ENCODE data around the gene BMF. TPM values are rescaled to one million over a fixed set of nuclear protein-coding genes. Genes with fewer than 3 reads are reported as not detected.

BMF gene
- total RNA-seq, 1 experiment from 2014 or later, result 11.5 TPM

DNA sequence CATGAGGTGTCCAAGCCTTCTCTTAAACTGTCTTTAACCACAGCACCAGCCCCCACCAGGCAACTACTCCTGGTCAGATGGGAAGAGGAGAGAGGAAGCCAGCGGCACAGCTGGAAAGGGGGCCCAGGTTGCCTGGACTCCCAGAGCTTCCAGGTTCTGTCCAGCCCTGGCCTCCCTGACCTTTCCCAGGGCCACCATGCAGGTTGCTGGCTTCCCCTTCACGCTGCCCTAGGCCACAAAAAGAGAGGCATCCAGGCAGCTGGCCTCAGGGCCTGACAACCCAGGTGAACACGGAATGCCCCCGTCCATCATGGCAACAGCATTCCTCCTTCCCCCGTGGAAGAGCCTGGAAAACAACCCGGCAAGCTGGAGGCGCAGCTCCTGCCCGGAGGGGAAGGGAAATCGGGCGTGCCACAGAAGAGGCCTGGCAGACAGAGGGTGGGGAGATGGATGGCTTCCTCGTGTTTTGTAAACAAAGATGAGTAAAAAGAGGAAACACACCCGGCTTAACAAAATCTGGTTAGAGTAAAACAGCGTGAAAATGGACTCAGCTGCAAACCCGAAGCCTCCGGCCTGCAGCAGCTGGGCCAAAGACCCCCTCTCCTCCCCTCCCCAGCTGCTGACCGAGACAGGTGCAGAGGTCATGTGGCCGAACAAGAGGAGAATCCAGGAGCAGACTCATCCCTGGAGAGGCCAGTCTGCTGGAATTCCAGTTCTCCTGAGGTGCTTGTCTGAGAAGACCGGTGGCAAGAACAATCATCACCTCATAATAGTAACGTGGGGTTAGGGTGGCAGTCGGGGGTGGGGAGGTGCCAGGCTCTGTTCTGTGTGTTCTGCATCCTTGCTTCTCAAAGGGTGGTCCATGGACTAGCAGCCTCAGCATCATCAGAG, 15.5 kb downstream of the BMF start:
- H3K27ac Mint-ChIP-seq (ENCODE audit: unreplicated experiment), result no peak overlapping the region
- no peaks in the 10 kb centered on the region for H3K27me3 Mint-ChIP-seq (ENCODE audit: unreplicated experiment)
- CTCF ChIA-PET, result no interaction called here
- H3K9me3 Mint-ChIP-seq (ENCODE audit: low read depth, unreplicated experiment), result no peaks in the 10 kb centered on the region
- TF ChIP-seq, protein P1, sequence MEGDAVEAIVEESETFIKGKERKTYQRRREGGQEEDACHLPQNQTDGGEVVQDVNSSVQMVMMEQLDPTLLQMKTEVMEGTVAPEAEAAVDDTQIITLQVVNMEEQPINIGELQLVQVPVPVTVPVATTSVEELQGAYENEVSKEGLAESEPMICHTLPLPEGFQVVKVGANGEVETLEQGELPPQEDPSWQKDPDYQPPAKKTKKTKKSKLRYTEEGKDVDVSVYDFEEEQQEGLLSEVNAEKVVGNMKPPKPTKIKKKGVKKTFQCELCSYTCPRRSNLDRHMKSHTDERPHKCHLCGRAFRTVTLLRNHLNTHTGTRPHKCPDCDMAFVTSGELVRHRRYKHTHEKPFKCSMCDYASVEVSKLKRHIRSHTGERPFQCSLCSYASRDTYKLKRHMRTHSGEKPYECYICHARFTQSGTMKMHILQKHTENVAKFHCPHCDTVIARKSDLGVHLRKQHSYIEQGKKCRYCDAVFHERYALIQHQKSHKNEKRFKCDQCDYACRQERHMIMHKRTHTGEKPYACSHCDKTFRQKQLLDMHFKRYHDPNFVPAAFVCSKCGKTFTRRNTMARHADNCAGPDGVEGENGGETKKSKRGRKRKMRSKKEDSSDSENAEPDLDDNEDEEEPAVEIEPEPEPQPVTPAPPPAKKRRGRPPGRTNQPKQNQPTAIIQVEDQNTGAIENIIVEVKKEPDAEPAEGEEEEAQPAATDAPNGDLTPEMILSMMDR (IDR thresholded peaks at IDR 0.05; ENCODE audit: unreplicated experiment), result no peak
- DNase-seq, result no peak
- no TSS peak for BruUV-seq (replicated peaks)
- intact Hi-C loops (cut with micrococcal nuclease; ENCODE audit: unreplicated experiment), result no loop called here
- no peaks in the 10 kb centered on the region for H3K36me3 Mint-ChIP-seq (ENCODE audit: insufficient read depth, unreplicated experiment)
- H3K4me3 Mint-ChIP-seq (ENCODE audit: low read depth, unreplicated experiment), result no peak overlapping the region
- no peaks in the 10 kb centered on the region for H3K4me1 Mint-ChIP-seq (ENCODE audit: low read depth, unreplicated experiment)

- Mint-ChIP-seq H3K27ac (ENCODE audit: unreplicated experiment) (no peak overlapping the region), H3K36me3 (ENCODE audit: insufficient read depth, unreplicated experiment) (no peaks in the 10 kb centered on the region), H3K9me3 (ENCODE audit: low read depth, unreplicated experiment) (no peaks in the 10 kb centered on the region), H3K4me1 (ENCODE audit: low read depth, unreplicated experiment) (no peaks in the 10 kb centered on the region), H3K4me3 (ENCODE audit: low read depth, unreplicated experiment) (no peak overlapping the region), H3K27me3 (ENCODE audit: unreplicated experiment) (no peaks in the 10 kb centered on the region)
- intact Hi-C loops (cut with micrococcal nuclease; ENCODE audit: unreplicated experiment), result no loop called here
- DNase-seq, result no peak
- TF ChIP-seq, protein P1 (IDR thresholded peaks at IDR 0.05; ENCODE audit: unreplicated experiment), result no peak
- no TSS peak for BruUV-seq (replicated peaks)
- CTCF ChIA-PET, result interaction anchor here (0.7 kb wide), 1 partner anchor 11 kb away, joined by 3 read pairs; no protein-coding TSS in a partner anchor
Measured at GRCh38 chr15:40092256-40092978, 16.3 kb downstream of the BMF start.

DNA sequence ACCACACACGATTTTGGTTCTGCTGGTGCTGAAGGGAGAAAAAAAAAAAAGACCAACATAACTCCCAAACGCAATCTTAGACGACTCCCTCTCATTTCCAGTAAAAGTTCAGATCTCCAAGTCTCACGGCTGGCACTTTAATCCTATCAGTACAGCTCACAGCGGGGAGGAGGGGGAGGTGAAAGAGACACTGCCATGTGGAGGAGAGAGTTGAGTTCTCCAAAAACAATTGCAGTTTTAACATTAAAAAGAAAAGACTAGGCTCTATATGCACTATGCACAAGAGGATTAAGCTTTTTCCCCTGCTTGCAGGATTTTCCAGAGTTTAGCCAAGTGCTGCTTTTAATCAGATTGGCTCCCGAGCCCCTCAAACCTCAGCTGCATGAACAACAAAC, 16.8 kb downstream of the BMF start:
- CTCF ChIA-PET, result interaction anchor here (0.7 kb wide), 1 partner anchor 10 kb away, joined by 3 read pairs; no protein-coding TSS in a partner anchor
- intact Hi-C loops (cut with micrococcal nuclease; ENCODE audit: unreplicated experiment), result no loop called here
- TF ChIP-seq, protein P1 (IDR thresholded peaks at IDR 0.05; ENCODE audit: unreplicated experiment), result no peak
- DNase-seq, result no peak
- Mint-ChIP-seq H3K36me3 (ENCODE audit: insufficient read depth, unreplicated experiment) (no peaks in the 10 kb centered on the region), H3K4me3 (ENCODE audit: low read depth, unreplicated experiment) (no peak overlapping the region), H3K27ac (ENCODE audit: unreplicated experiment) (no peak overlapping the region), H3K9me3 (ENCODE audit: low read depth, unreplicated experiment) (no peaks in the 10 kb centered on the region), H3K27me3 (ENCODE audit: unreplicated experiment) (no peaks in the 10 kb centered on the region), H3K4me1 (ENCODE audit: low read depth, unreplicated experiment) (no peaks in the 10 kb centered on the region)
- BruUV-seq (replicated peaks), result no TSS peak

DNA sequence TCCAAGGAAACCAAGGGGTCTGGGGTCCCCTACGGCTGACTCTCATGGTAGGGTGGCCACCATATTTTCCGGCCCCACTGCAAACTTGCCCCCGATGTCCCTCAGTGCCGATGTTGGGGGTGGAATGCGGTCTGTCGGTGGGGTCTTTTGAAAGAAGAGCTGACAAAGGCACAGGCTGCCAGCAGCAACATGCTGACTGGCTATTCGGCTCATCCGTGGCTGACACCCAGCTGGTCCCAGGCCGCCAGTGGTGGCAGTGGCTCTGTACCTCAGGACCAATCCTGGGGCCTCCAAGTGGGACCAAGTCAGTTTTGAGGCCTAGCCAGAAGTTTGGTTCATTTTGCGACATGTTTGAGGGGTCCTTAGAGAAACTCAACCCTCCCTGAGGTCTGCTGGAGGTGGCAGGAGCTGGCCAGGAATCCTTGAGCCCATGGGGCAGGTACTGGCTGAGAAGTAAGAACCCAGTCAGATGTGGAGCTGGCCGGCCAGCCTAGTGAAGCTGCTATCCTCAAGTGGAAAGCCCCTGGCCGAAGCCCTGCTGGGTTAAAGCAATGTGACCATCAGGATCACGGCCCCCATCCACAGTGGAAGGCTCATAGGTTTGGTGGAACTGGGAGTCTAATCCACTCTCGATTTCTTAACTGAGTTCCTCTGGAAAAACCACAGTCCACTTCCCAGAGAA, 17.8 kb downstream of the BMF start:
- TF ChIP-seq, protein P1 (IDR thresholded peaks at IDR 0.05; ENCODE audit: unreplicated experiment), result no peak
- BruUV-seq (replicated peaks), result no TSS peak
- H3K4me1 Mint-ChIP-seq (ENCODE audit: low read depth, unreplicated experiment), result no peaks in the 10 kb centered on the region
- CTCF ChIA-PET, result no interaction called here
- no peak for DNase-seq
- no peak overlapping the region for H3K4me3 Mint-ChIP-seq (ENCODE audit: low read depth, unreplicated experiment)
- no peak overlapping the region for H3K27ac Mint-ChIP-seq (ENCODE audit: unreplicated experiment)
- no peaks in the 10 kb centered on the region for H3K27me3 Mint-ChIP-seq (ENCODE audit: unreplicated experiment)
- intact Hi-C loops (cut with micrococcal nuclease; ENCODE audit: unreplicated experiment), result no loop called here
- no peaks in the 10 kb centered on the region for H3K9me3 Mint-ChIP-seq (ENCODE audit: low read depth, unreplicated experiment)
- no peaks in the 10 kb centered on the region for H3K36me3 Mint-ChIP-seq (ENCODE audit: insufficient read depth, unreplicated experiment)

Measured in Calu3 (cell line).